Camera-type eye (tissue), 1 donor: ENCODE measurements around the gene ELAC1. TPM values are rescaled to one million over a fixed set of nuclear protein-coding genes. Genes with fewer than 3 reads are reported as not detected.

Experiments
- total RNA-seq: library from RNA; depleted of rRNA; stranded (reverse); fragments of >200 nt; gene quantifications from one replicate; pipeline ENCODE4 v1.2.3, GENCODE V29; 2014

Gene ELAC1, protein sequence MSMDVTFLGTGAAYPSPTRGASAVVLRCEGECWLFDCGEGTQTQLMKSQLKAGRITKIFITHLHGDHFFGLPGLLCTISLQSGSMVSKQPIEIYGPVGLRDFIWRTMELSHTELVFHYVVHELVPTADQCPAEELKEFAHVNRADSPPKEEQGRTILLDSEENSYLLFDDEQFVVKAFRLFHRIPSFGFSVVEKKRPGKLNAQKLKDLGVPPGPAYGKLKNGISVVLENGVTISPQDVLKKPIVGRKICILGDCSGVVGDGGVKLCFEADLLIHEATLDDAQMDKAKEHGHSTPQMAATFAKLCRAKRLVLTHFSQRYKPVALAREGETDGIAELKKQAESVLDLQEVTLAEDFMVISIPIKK
- 11.8 TPM for total RNA-seq

DNA sequence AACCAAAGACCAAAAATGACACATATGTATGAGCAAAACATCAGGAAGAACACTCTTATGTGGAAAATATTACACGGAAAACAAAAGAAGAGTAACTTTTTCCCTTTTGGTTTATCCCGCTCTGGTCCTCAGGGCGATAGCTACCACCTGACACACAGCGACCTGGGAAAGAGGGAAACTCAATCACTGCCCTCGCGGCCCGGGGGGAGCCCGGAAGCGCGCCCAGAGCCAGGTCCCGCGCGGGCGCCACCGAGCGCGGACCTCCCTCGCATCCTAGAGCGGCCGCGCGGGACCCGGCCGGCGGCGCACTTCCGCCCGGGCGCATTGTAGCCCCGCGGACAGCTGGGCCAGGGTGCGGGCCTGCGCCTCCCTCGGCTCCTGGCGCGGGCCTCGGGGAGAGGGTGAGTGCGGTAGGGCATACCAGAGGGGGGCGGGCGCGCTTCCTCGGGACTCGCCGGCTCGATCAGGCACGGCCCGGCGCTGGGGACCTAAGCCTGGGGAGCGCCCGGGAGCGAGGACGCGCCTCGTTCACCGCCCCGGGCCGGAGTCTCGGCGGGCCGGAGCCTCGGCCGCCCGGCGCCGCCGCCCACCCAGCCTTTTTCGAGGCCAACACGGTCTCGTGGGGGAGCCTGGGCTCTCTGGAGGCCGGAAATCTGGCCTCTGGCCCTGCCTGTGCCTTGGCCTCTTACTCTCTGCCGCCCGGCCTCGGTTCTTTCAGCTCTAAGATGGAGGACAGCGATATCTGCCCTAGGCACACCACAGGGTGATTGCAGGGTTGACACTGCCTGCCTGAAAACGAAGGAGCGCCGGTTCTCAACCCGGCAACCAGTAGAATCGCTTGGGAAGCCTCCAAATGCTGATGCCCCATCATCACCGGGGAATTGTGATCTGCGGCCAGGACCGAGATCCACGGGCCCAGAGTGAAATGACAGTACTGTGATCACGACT lies at the start of gene ELAC1:
Gene ELAC1, plus strand, starts transcription at position 327 of the 948 bp plus-strand sequence. CDS start 6,365 bp downstream, outside the sequence.

DNA sequence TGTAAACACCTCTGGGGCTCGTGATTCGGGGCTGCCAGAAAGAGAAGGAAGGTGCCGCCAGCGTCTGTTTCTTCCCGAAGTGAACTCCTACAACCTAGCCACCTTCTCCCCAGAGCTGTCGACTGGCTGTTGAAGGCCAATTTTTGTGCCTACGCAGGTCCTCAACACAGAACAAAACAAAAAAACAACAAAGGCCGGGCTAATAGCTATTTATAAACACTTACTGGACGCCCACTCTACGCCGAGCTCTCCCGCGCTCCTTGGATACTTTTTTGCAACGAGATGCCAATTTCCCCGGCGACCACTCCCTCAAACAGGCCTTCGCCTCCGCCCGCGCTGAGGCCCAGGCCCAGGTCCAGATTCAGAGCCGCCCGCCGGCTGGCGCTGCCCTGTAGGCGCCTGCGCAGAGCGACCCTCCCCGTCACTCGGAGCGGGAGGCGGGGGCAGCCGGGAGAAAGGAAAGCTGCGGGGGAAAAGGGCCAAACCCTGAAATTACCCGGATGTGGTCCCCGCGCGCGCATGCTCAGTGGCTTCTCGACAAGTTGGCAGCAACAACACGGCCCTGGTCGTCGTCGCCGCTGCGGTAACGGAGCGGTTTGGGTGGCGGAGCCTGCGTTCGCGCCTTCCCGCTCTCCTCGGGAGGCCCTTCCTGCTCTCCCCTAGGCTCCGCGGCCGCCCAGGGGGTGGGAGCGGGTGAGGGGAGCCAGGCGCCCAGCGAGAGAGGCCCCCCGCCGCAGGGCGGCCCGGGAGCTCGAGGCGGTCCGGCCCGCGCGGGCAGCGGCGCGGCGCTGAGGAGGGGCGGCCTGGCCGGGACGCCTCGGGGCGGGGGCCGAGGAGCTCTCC lies 62.1 kb downstream of the ELAC1 start, which contains the start of gene SMAD4:
Gene SMAD4, plus strand, starts transcription at position 520 of the 843 bp plus-strand sequence. CDS start 16,834 bp downstream, outside the sequence.

Other genes starting within 250 kb of the ELAC1 start
- gene MRO, start 148.0 kb upstream of the ELAC1 start, total RNA-seq = 1.3 TPM
- gene ME2, start 88.9 kb upstream of the ELAC1 start, total RNA-seq = 61.8 TPM
- 216 TPM for gene SMAD4, start 62.2 kb downstream of the ELAC1 start, total RNA-seq
- 69.5 TPM for gene MEX3C, start 229.6 kb downstream of the ELAC1 start, total RNA-seq